ENCODE data around the gene NPR1.
A peak's percentile ranks its signal among the peaks of the same experiment; 100 is the strongest.

DNA sequence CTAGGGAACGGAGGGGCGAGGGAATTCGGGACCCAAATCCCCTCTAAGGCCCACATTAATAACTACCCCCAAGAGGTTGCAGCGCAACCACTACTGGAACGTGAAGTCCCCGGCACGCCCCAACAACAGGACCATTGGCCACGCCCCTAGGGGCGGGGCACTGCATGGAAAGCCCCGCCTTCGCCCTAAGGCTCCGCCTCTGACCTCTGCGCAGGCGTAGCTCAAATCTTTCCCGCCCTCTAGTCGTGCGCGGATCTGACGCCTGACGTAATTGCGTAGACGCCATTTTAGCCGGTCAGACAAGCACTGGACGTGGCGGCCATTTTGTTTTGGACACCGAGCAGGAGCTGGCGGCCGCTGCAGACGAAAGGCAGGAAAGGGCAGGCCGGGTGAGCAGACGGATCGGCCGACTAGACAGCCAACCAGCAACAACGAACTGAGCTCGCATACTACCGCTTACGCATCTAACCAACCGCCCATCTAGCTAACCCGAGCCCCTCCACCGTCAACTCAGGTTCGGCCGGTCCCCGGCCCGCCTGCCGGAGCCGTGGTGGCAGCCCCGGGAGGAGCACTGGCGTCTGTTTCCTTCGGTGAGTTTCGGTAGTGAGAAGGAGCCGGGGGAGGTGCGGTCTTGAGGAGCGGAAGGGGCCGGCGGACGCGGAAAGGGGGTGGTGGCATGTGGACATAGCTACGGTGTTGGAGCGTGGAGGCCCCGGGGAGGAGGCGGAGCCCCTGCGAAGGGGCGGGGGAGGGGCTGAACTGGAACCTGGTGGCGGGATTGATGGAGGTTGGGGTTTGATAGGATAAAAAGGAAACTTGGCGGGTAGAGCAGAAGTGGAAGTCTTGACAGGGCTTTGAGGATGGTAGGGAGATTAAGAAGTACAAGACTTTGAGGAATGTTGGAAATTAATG lies 44.5 kb upstream of the NPR1 start, which contains the start of gene CHTOP:
- TF ChIP-seq, protein P1, sequence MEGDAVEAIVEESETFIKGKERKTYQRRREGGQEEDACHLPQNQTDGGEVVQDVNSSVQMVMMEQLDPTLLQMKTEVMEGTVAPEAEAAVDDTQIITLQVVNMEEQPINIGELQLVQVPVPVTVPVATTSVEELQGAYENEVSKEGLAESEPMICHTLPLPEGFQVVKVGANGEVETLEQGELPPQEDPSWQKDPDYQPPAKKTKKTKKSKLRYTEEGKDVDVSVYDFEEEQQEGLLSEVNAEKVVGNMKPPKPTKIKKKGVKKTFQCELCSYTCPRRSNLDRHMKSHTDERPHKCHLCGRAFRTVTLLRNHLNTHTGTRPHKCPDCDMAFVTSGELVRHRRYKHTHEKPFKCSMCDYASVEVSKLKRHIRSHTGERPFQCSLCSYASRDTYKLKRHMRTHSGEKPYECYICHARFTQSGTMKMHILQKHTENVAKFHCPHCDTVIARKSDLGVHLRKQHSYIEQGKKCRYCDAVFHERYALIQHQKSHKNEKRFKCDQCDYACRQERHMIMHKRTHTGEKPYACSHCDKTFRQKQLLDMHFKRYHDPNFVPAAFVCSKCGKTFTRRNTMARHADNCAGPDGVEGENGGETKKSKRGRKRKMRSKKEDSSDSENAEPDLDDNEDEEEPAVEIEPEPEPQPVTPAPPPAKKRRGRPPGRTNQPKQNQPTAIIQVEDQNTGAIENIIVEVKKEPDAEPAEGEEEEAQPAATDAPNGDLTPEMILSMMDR (IDR thresholded peaks at IDR 0.05; ENCODE audit: extremely low read depth in 1 of 2, insufficient read depth in 1 of 2, low read depth in 1 of 2, low read length in 2 of 2): no peak
- peak; percentile 92 for TF ChIP-seq POLR2AphosphoS5 (IDR thresholded peaks at IDR 0.05; ENCODE audit: insufficient read depth, low read depth, low read length)
- no peak for TF ChIP-seq EZH2 (IDR thresholded peaks at IDR 0.05; ENCODE audit: borderline replicate concordance, low read depth, low read length, severe bottlenecking)
- TF ChIP-seq POLR2A (IDR thresholded peaks at IDR 0.05; ENCODE audit: low read depth, low read length): peak; percentile 78
- no peak for TF ChIP-seq FOS (IDR thresholded peaks at IDR 0.05; ENCODE audit: borderline replicate concordance, insufficient read depth, low read length)
- no peak for TF ChIP-seq MYC (IDR thresholded peaks at IDR 0.05; ENCODE audit: low read depth, low read length)
